HG03565 (cell line): ENCODE results near the gene RASGEF1C.

ENCODE experiments used
- ATAC-seq: cut with Tn5 transposase; IDR thresholded peaks from one replicate; pipeline ENCODE4 v1.9.1; 2021; ENCODE audit warnings: mild to moderate bottlenecking, moderate library complexity; ENCODE audit not compliant: unreplicated experiment

The RASGEF1C gene

DNA sequence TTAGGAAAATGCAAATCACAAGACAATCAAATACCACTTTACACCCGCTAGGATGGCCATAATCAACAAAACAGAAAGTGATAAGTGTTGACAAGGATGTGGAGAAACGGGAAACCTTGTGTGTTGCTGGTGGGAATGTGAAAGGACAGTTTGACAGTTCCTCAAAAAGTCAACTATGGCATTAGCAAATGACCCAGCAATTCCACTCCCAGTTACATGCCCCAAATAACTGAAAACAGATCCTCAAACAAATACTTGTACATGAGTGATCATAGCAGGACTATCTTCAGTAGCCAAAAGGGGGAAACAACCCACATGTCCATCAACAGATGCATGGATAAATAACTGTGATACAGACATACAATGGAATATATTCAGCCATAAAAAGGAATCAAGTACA lies 21.2 kb downstream of the RASGEF1C start:
- no peak for ATAC-seq

DNA sequence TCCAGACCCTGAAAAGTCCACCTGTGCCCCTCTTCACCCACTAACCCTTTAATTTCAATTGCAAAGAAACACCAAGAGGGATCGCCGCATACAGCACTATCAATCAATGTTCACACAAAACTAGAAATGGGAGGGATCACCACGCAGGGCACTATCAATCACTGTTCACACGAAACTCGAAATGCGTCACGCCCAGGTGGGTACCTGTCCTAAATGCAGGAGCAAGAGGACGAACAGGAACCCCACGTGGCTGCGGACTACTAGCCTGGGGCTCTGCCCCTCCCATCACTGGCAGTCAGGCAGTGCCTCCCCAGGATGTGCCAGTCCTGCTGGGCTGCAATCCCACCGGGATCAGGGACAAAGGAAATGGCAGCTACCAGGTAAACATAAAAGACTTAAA lies 28.2 kb downstream of the RASGEF1C start:
- no peak for ATAC-seq

DNA sequence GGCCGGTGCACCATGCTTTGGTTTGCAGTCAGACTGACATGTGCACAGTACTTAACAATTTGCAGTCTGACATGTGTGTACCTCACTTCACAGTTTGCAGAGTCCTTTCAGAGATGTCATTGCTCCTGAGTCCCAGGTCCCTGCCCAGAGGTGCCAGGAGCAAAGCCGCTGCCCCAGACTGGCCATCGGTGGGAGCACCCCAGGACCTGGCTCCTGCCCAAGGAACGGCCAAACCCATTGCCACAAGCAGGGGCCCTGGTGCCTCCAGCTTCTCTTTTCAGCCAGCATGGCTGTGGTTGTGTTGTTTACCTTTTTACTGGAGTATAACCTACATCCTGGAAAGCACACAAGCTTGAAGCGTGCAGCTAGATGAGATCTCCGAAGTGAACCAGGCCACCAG lies 28.6 kb downstream of the RASGEF1C start:
- no peak for ATAC-seq

DNA sequence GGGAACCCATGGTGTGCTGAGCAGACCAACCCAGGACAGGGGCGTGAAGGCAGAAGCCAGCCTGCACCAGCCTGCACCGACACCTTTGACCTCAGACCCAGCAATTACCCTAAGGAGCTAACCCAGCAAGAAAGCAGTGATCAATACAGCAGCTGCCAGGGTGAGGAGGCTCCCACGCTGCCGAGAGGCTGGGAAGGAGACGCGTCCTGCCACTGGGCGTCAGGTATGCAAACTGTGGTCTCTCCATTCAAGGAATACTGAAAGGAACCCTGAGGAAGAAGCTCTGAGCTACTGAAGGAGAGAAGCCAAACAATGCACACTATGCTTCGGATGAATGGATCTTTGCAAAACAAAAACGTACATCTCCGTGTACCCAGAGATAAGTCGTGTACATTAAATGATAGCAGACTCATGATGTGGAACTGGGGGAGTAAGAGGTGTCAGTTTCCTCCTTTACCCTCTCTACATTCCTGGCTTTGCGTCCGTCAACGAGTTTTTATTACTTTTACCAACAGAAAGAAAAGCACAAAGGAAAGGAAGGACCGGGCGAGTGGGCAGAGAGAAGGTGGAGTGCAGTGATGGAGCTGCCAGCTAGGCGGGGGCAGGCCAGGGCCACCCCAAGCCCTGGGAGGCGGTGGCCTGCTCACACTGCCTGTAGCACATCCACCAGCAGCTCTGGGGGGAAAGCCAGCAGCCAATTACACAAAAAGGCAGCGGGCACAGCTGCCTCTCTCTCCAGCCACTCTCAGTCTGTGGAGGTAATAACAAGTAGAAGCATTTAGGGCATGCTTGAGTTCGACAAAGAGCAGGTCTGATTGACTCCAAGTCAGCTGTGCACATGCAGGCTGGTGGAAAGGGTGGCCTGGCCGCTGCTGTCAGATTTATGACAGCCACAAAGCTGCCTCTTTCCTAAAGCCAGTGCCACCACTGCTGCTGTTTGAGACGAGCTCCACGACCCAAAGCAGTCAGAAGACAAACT lies 29.3 kb downstream of the RASGEF1C start:
- no peak for ATAC-seq

DNA sequence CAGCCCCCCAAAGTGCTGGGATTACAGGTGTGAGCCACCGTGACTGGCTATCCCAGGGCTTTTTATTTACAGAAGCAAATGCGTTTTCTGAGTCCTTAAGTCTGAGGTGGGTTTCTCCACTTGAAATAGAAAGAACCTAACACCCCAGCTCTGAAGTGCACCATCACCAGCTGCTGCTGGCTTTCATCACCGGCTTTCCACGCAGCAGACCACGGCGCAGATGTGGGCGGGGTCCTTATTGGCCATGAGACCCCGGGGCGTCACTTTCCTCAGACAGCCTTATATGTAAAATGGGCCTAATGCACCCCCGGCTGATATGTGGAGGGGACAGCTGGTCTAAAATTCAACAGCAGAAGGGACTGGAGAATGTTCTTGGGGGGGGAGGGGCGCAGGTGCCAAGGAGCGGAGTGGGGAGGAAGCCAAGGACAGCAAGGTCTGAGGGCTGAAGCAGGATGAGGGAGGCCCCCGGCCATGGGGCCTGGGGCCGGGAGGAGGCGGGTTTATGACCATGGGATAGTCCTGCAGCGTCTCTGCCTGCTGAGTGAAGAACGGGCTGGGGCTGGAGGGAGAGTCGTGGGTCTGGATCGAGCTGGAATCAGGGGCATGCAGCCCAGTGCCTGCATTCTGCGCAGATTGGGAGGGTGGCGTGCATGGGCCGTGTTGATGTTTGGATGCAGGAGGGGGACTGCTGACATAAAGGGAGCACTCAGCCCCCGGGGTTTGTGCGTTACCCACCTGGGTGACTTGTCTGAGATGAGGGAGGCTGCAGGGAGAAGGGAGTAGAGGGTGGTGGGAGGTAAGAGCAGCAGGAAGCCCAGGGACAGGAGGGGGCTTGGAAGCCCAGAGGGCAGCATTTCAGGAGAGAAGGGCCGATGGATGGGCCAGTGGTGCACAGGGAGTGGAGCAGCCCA lies 30.2 kb downstream of the RASGEF1C start:
- ATAC-seq, result no peak

DNA sequence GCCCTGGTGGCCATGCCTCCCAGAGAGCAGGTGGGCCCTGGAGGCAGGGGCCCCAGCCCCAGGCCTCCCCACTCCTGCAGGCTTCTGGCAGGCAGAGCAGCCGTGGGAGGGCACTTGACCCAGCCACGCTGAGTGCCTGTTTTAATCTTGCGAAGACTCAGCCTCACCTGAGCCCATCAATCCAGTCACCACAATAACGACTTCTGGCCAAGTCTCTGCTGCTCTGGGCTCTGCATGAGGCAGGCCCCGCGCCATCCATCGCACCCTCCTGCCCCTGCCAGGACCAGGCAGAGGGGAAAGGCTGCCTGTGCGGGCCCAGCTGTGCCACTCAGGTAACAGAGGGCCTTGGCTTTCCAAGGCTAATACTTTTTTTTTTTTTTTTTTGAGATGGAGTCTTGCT lies 32.8 kb downstream of the RASGEF1C start:
- no peak for ATAC-seq

DNA sequence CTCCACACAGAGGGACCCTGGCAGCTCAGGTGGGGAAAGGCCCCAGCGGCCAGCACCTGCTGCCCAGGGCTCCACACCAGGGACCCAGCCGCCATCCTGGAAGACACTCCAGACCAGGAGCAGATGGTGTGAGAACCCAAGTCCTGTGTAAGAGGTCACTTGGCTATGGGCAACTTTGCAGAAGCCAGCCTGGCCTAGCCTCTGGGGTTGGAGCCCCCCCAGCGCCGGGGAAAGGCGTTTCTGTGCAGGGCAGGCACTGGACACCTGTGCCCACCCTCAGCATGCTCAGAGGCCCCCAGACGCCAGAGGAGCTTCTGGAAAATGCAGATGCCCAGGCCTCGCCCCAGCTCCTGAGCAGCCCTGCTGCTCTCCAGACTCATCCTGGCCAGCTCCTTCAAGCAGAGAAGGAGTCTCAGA lies 34.0 kb downstream of the RASGEF1C start:
- ATAC-seq, result no peak

DNA sequence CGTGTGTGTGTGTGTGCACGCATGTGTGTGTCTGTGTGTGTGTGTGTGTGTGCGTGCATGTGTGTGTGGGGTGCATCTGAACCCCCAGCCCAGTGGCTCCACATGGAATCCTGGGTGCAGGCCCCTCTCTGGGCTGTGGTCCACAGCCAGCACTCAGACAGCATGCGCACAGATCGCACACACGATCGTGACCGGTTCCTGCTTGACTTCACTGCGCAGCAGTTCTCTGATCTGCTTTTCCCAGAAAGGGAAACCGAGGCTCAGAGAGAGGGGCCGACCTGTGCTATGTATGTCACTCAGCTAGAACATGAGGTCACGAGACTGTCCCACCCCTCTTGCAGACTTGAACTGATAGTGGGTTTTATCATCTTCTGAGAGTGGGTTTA lies 34.4 kb downstream of the RASGEF1C start:
- no peak for ATAC-seq

DNA sequence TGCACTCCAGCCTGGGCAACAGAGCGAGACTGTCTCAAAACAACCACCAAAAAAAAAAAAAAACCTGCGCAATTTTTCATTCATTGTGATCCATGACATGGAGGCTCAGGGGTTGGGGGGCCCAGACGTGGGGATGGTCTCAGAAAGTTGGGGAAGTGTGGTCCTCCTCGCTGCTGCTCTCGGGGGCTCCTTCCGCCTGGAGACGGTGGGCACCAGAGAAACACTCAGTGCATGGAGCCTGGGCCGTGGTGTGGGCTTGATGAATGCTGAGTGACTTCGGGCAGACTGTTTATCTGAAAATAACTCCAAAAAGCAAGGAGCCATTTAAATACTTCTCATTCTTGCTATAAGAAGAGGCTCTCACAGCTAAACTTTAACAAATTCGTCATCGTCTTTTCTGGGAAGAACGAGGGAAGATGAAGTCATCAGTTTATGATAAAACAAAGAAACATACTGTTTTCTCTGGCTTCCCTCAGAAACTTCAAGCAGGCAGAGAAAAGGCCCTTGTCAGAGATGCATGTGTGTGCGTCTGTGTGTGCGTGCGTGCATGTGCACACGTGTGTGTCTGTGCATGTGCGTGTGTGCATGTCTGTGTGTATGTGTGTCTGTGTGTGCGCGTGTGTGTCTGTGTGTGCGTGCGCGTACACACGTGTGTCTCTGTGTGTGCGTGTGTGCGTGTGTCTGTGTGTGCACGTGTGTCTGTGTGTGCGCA lies 35.0 kb downstream of the RASGEF1C start:
- no peak for ATAC-seq

DNA sequence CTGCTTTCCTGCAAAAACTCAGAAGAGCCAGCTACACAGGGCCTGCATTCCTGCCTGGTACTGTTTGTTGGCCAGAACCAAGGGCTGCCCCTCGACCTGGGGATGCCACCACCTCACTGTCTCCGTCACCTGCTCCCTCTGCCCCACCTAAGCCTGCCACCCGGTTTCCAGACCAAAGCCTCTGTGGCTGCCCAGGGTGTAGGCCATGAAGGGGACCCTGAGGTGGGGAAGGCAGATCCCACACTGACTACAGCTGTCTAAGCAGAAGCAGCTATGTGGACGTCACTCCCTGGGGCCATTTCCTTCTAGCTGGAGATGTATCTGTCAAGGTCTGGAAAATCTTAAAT lies 35.8 kb downstream of the RASGEF1C start:
- no peak for ATAC-seq

DNA sequence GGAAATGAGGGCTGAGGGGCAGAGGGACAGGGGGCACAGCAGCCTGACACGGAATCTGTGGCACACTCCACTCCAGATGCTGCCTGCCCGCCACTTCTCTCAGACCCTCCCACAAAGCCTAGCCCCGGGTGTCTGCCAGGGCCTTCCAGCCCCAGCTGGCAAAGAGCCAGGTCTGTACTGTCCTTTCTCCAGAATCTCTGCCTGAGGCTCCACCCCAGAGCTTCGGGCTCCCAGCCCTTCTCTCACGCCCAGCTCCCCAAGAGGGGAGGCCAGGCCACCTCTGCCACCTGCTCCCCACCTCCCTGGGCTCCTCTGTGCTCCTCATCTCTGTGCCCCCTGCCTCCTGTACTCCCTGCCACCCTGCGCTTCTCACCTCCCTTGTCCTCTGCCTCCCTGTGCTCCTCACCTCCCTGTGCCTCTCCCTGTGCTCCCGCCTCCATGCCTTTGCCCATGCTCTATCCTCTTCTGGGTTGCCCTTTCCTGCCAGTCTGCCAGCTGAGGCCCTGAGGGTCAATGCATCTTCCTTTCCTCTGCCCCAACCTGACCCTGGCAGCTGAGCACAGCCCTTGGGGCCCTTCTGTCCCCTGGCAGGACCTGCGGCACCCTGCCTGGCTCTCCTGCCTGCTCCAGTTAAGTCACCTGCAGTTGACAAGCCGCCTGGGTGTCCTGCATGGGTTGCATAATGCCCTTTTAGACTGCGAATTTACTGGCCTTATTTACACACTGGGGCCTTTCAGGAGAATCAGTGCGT lies 36.4 kb downstream of the RASGEF1C start:
- no peak for ATAC-seq

DNA sequence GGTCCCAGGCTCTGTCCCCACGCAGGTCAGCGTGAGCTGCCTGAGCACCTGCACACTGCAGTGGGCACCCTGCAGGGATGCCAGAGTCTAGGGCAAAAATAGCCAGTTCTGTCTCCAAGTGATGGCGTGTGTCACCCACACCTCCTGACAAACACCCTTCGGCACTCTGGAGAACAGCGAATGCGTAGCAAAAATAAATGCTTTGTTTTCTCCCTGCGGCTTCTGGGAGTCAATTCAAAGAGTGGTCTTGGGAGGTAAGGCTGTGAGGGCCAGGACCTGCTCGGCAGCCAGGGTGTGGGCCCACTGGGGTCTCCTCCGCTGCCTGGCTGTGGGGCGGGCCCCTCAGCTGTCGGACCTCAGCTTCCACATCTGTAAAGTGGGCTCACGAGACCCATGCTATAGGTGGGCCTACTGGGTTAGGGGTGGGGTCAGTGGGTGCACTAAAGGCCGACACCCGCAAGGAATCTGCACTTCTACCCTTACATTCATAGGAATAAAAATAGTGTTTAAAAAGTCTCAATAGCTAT lies 37.4 kb downstream of the RASGEF1C start:
- no peak for ATAC-seq

DNA sequence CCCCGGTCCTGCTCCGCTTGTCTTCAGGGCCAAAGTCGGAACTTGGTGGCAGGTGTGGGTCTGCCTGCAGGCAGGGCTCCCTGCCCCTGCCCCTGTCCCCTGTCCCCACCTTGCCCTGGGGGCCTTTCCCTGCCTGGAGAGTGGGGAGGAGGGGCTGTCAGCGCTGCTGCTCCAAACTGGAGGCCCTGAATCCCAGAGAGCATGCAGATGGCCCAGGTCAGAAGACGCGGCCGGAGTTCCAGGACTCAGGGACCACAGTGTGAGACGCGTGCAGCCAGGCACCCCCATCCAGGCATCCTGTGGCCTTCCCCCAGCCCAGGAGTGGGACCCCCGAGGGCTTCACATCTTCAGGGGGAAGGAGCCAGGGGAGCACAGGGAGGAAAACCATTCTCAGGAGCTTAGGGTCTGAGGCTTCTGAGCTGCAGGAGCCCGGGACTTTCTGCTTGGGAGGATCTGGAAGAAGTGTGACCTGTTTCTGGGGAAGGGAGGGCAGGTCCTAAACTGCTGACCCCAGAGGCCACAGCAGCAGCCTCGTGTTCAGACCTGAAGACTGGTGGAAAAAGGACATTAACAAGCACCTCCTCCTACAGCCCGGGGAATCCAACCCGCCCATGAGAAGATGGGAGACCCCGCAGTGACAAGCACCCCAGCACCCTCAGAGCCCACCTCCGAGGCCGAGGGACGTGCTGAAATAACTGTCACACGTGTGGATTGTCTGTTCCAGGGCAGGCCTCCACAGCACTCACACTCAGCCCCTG lies 38.0 kb downstream of the RASGEF1C start:
- ATAC-seq, result no peak

DNA sequence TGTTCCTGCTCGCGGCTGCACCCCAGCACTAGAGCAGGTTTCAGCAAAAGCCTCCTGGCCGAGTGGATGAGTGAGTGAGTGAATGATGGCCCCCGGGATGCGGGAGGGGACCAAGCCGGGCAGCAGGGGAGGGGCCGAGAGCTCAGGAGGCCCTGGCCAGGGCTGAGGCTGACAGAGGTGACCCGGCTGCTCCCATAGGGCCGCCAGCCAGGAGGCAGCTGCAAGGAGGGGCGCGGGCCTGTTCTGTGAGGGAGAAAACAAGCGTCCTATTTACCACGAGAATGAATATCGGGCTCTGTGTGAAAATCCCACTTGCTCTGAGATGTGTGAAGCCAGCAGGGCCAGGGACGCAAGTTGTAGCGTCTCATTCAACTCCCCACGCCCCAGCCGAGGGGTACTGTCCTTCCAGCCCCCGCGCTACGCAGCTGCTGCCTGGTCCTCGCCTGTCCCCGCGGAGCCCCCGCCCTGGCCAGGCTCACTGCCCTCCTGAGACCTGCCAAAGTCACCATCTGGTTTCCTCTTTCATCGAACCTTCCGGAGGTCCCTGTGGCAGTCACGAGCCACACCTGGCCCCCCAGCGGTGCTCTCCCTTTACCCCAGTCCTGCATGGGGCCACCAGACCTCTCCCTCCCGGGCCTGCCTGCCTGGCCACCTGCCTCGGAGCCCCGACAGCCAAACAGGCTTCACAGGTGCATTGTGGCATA lies 38.8 kb downstream of the RASGEF1C start:
- no peak for ATAC-seq

DNA sequence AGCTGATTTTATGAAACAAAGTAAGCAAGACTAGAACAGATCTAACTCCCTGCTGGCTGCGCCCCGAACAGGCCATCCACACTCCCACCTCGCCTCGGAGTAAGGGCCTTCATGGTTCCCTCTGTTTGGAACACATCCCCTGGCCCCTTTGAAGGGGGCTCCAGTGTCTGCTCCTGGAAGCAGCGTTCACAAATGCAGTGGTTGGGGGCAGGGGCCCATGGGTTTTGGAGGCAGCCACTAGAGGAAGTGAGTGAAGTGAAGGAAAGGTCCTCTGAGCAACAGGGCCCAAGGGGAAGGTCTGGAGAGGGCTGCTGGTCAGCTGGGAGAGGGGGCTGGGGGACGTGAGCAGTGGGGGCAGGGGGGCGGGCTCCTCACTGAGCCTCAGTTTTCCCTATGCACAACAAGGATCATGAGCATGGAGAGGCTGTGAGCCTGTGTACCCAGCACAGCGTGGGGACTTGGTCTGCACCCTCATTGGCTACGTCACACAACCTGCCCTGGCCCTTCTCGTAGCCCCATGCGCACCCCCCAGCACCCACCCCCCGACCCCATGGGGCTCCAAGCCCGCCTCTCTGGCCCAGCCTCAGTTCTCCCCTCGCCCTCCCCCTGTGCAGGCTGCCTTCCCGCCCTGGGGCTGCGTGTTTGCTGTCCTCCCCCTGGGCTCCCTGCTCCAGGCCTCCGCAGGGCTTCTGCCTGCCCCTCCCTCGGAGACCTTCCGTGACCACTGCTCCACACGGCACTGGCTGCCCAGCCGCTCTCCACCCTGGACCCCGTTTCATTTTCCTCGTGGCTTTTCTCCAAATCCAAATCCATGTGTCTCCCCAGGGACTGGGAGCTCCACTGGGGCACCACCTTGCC lies 39.5 kb downstream of the RASGEF1C start:
- no peak for ATAC-seq

DNA sequence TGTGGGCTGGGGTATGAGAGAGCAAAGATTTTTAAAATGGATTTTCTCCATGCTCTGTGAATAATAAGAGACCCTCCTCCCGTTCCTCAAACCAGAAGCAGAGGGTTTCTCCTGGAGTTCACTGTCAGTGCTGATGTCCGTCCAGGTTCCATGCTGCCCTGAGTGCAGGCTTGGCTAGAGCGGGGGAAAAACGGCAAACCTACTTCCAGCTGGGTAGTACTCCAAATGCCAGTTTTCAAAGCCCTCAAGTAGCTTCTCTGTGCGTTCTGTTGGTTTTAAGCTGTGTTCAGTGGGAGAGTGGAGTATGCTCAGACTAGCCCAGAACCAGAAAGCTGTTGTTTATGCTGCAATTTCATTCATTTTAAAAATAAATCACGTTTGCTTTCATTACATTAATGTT lies 40.3 kb downstream of the RASGEF1C start:
- no peak for ATAC-seq

DNA sequence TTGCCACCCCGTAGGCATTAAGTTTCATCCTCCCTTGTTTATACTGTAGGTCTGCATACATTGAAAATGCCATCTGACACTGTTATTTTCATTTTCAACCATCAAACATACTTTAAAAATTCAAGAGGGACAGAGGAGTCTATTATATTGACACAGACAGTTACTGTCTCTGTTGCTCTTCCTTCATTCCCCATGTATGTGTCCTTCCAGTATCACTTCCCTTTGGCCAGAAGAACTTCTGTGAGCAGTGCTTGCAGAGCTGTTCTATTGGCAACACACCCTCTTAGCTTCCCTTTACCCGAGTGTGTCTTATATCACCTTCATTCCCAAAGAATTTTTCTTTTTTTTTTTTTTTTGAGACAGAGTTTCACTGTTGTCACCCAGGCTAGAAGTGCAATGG lies 42.8 kb downstream of the RASGEF1C start:
- no peak for ATAC-seq

DNA sequence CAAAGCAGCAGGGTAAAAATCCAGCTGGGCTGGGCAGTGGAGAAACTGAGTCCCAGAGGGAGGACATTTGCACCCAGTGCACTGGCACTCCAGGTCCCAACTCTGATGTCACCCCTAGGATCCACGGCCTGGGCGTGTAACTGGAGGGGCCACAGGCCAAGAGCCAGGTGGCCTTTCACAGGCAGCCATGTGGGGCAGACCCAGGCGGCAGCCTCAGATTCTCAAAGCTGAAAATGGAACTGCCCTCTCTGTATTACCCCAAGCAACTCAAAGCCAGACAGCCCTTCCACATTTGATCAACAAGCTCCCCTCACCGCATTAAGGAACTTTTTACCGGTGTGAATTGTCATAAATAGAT lies 46.7 kb downstream of the RASGEF1C start:
- no peak for ATAC-seq
